ENCODE data around the gene NBAS.

GRCh38 chr2:15243762-15244161 lies 317.4 kb downstream of the NBAS start:
- TF ChIP-seq, protein P1, sequence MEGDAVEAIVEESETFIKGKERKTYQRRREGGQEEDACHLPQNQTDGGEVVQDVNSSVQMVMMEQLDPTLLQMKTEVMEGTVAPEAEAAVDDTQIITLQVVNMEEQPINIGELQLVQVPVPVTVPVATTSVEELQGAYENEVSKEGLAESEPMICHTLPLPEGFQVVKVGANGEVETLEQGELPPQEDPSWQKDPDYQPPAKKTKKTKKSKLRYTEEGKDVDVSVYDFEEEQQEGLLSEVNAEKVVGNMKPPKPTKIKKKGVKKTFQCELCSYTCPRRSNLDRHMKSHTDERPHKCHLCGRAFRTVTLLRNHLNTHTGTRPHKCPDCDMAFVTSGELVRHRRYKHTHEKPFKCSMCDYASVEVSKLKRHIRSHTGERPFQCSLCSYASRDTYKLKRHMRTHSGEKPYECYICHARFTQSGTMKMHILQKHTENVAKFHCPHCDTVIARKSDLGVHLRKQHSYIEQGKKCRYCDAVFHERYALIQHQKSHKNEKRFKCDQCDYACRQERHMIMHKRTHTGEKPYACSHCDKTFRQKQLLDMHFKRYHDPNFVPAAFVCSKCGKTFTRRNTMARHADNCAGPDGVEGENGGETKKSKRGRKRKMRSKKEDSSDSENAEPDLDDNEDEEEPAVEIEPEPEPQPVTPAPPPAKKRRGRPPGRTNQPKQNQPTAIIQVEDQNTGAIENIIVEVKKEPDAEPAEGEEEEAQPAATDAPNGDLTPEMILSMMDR (IDR thresholded peaks at IDR 0.05): no peak
- TF ChIP-seq POLR2A (IDR thresholded peaks at IDR 0.05): no peak

Measured in ovary (tissue), 3 donors.